Endothelial cell of umbilical vein (primary cell): Measurements from ENCODE around the gene ITPR1.

Experiments used
- CTCF ChIP-seq, 2 donors: IDR thresholded peaks; 1 replicate in 1 of 2; 2 replicates in 1 of 2; pipeline ENCODE4 v1.5.1; 2011; ENCODE audit warnings: low read length in 2 of 2, mild to moderate bottlenecking in 2 of 2, moderate library complexity in 2 of 2, control low read depth in 1 of 2, inconsistent platforms in 1 of 2, low read depth in 1 of 2; ENCODE audit not compliant: insufficient read depth in 1 of 2; ENCODE audit errors: extremely low read depth in 1 of 2
- JUN ChIP-seq: IDR thresholded peaks from 2 replicates; pipeline ENCODE4 v1.6.1; 2011; ENCODE audit warnings: borderline replicate concordance, low read depth; ENCODE audit not compliant: insufficient read length, insufficient read depth
- MAX ChIP-seq: IDR thresholded peaks from 2 replicates; pipeline ENCODE4 v1.6.1; 2011; ENCODE audit not compliant: insufficient read depth, insufficient read length
- POLR2A ChIP-seq: IDR thresholded peaks from 2 replicates; pipeline ENCODE4 v1.6.1; 2012; ENCODE audit warnings: low read depth, mild to moderate bottlenecking, control low read depth, low read length
- POLR2AphosphoS5 ChIP-seq: IDR thresholded peaks from 2 replicates; pipeline ENCODE4 v1.6.1; 2012; ENCODE audit warnings: low read depth, mild to moderate bottlenecking, control low read depth, low read length, moderate library complexity; ENCODE audit not compliant: insufficient read depth

- TF ChIP-seq POLR2A (no peak), CTCF (IDR thresholded peaks at IDR 0.05; ENCODE audit: extremely low read depth in 1 of 2, insufficient read depth in 1 of 2, low read depth in 1 of 2, low read length in 2 of 2) (no peak), MAX (no peak), JUN (no peak), POLR2AphosphoS5 (no peak)
Observed at GRCh38 chr3:4866866-4867265, 373.7 kb downstream of the ITPR1 start.
